Measurements from ENCODE around the gene CCZ1B. TPM values are rescaled to one million over a fixed set of nuclear protein-coding genes. Genes with fewer than 3 reads are reported as not detected.
"Not testable (repeated sequence)": the region's sequence is repeated elsewhere in the genome, so short reads cannot be mapped to it uniquely, and the experiment has no call there.

Gene CCZ1B
- total RNA-seq, 2 donors from 2014 or later = 50.1 to 52.6 TPM

GRCh38 chr7:6849127-6849526, 23.1 kb upstream of the CCZ1B start:
- H3K27me3 ChIP-seq; H3K9ac ChIP-seq (ENCODE audit: low read depth in 2 of 2, low read length in 2 of 2); H3K36me3 ChIP-seq; H3K27ac ChIP-seq; intact Hi-C loops (cut with DNase I); H3K4me1 ChIP-seq; H3K4me3 ChIP-seq; DNase-seq; H3K9me3 ChIP-seq: not testable (repeated sequence)

- H3K9me3 ChIP-seq; H3K4me3 ChIP-seq; H3K27me3 ChIP-seq; H3K4me1 ChIP-seq; H3K9ac ChIP-seq (ENCODE audit: low read depth in 2 of 2, low read length in 2 of 2); intact Hi-C loops (cut with DNase I); DNase-seq; H3K27ac ChIP-seq; H3K36me3 ChIP-seq: not testable (repeated sequence)
Measured at GRCh38 chr7:6847751-6848150, 21.7 kb upstream of the CCZ1B start.

DNA sequence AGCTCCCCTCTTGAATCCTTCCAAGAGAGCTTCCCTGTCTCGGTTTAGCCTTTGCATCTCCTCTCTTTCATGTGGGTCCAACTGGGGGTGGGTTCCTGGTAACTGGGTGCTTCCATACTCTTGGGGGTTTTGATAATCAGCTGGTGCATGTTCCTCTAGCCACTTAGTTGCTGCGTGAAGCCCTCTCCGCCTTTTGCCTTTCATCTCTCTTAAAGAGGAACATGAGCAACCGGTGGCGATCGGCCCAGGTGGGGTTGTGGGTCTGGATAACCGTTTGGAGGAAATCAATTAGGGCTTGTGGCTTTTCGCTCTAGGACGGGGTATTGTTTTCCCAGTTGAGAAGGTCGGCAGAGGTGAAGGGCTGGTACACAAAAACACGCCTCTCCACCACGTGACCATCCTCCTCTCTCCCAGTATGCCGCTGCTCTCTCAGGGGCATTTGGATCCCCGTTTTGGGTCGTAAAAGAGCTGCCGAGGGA, 19.9 kb upstream of the CCZ1B start:
- DNase-seq; H3K27me3 ChIP-seq; H3K9me3 ChIP-seq; H3K4me1 ChIP-seq; intact Hi-C loops (cut with DNase I); H3K36me3 ChIP-seq; H3K27ac ChIP-seq; H3K9ac ChIP-seq (ENCODE audit: low read depth in 2 of 2, low read length in 2 of 2); H3K4me3 ChIP-seq: not testable (repeated sequence)

DNA sequence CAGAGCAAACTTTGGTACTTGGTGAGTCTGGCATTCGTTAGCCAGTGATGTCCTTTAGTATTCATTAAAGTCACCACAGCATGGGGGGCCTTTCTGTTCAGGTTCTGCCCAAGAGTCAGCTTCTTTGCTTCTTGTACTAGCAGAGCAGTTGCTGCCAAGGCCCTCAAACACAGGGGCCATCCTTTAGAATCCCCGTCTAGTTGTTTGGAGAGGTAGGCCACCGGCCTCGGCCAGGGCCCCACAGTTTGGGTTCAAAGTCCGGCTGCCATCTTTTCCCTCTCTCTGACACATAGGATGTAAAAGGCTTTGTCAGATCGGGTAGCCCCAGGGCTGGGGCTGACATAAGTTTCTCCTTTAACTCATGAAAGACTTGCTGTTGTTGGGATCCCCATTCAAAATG, 17.6 kb upstream of the CCZ1B start:
- DNase-seq; H3K27ac ChIP-seq; intact Hi-C loops (cut with DNase I); H3K4me1 ChIP-seq; H3K27me3 ChIP-seq; H3K9me3 ChIP-seq; H3K36me3 ChIP-seq; H3K9ac ChIP-seq (ENCODE audit: low read depth in 2 of 2, low read length in 2 of 2); H3K4me3 ChIP-seq: not testable (repeated sequence)

DNA sequence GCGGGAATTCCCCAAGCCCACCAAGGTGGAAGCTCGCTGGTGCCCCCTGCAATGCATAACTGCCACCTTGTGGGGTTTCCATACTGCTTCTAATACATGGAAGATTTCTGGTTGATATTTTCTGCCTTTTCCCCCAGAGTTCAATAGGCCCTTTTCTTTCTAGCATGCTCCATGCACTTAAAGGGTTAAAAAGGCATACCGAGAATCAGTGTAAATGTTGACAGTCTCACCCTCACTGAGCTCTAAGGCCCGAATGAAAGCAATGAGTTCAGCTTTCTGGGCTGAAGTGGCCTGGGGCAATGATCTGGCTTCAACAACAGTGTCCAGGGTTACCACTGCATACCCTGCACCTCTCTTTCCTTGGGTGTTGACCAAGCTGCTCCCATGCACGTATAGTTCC, 17.0 kb upstream of the CCZ1B start:
- H3K4me3 ChIP-seq; H3K27ac ChIP-seq; H3K27me3 ChIP-seq; H3K9ac ChIP-seq (ENCODE audit: low read depth in 2 of 2, low read length in 2 of 2); H3K9me3 ChIP-seq; DNase-seq; H3K4me1 ChIP-seq; H3K36me3 ChIP-seq; intact Hi-C loops (cut with DNase I): not testable (repeated sequence)

GRCh38 chr7:6842278-6842921, 16.3 kb upstream of the CCZ1B start:
- DNase-seq; H3K4me3 ChIP-seq; H3K27me3 ChIP-seq; H3K9me3 ChIP-seq; H3K36me3 ChIP-seq; H3K27ac ChIP-seq; H3K4me1 ChIP-seq; H3K9ac ChIP-seq (ENCODE audit: low read depth in 2 of 2, low read length in 2 of 2); intact Hi-C loops (cut with DNase I): not testable (repeated sequence)

- H3K4me1 ChIP-seq; H3K9me3 ChIP-seq; H3K9ac ChIP-seq (ENCODE audit: low read depth in 2 of 2, low read length in 2 of 2); H3K36me3 ChIP-seq; H3K27ac ChIP-seq; H3K4me3 ChIP-seq; intact Hi-C loops (cut with DNase I); DNase-seq; H3K27me3 ChIP-seq: not testable (repeated sequence)
Measured at GRCh38 chr7:6837081-6837480, 11.0 kb upstream of the CCZ1B start.

- H3K27ac ChIP-seq; intact Hi-C loops (cut with DNase I); H3K9ac ChIP-seq (ENCODE audit: low read depth in 2 of 2, low read length in 2 of 2); H3K4me1 ChIP-seq; H3K27me3 ChIP-seq; DNase-seq; H3K9me3 ChIP-seq; H3K36me3 ChIP-seq; H3K4me3 ChIP-seq: not testable (repeated sequence)
Measured at GRCh38 chr7:6835521-6835920, 9.4 kb upstream of the CCZ1B start.

DNA sequence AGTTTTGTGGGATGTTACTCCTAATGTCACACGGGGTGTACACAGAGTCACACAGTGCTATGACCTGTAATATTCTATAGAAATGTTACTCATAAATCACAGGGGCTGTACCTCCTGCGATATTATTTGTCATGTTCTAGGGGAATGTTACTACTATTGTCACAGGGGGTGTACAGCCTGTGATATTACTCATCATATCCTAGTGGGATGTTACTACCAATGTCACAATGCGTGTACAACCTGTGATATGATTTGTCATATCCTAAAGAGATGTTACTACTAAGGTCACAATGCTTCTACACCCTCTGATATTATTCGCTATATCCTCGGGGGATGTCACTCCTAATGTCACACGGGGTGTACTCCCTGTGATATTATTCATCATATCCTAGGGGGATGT, 7.6 kb upstream of the CCZ1B start:
- Histone ChIP-seq H3K27ac (no peak overlapping the region), H3K36me3 (no peaks in the 10 kb centered on the region), H3K9me3 (no peaks in the 10 kb centered on the region), H3K9ac (ENCODE audit: low read depth in 2 of 2, low read length in 2 of 2) (no peak overlapping the region), H3K4me3 (no peak overlapping the region), H3K4me1 (no peaks in the 10 kb centered on the region), H3K27me3 (no peaks in the 10 kb centered on the region)
- TF ChIP-seq CTCF (IDR thresholded peaks at IDR 0.05) = no peak
- intact Hi-C loops (cut with DNase I) = no loop called here
- DNase-seq = no peak

Data from colonic mucosa (tissue), 4 donors.